Measurements from ENCODE around the gene ZWILCH. TPM values are rescaled to one million over a fixed set of nuclear protein-coding genes. Genes with fewer than 3 reads are reported as not detected.

ZWILCH gene
- total RNA-seq, 4 donors from 2014 or later, result 4.7 to 8.9 (median 5.1) TPM

DNA sequence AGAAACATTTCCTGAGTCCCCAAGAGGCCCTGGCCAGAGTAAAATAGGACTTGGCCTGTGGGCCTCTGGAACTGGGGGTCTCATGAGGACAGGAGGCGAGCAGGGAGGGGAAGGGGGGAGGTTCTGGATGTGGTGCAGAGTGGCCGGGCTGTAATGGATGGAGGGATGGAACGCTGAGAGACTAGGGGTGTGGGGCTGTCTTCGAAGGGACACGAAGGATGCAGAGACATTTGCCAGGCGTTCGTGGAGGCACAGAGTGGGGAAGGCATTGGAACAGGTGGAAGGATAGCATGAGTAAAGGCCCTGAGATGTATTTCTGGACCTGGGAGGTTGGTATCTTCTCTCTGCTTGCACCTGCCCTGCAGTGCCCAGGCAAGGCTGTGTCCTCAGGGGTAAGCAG, 62.8 kb downstream of the ZWILCH start:
- no peak for DNase-seq (ENCODE audit: low spot score in 2 of 2)
- WGBS, result 91% methylated on average over 7 of the region's 7 CpGs
- no peaks in the 10 kb centered on the region for H3K36me3 ChIP-seq
- no peak overlapping the region for H3K27ac ChIP-seq
- no peak for TF ChIP-seq POLR2AphosphoS5 (IDR thresholded peaks at IDR 0.05)
- no peak for TF ChIP-seq POLR2A (IDR thresholded peaks at IDR 0.05)
- TF ChIP-seq EP300 (IDR thresholded peaks at IDR 0.05), result no peak
- no peak for TF ChIP-seq CTCF (IDR thresholded peaks at IDR 0.05)
- no peaks in the 10 kb centered on the region for H3K27me3 ChIP-seq
- no peaks in the 10 kb centered on the region for H3K9me3 ChIP-seq
- H3K4me1 ChIP-seq, result no peaks in the 10 kb centered on the region
- H3K4me3 ChIP-seq, result no peak overlapping the region

DNA sequence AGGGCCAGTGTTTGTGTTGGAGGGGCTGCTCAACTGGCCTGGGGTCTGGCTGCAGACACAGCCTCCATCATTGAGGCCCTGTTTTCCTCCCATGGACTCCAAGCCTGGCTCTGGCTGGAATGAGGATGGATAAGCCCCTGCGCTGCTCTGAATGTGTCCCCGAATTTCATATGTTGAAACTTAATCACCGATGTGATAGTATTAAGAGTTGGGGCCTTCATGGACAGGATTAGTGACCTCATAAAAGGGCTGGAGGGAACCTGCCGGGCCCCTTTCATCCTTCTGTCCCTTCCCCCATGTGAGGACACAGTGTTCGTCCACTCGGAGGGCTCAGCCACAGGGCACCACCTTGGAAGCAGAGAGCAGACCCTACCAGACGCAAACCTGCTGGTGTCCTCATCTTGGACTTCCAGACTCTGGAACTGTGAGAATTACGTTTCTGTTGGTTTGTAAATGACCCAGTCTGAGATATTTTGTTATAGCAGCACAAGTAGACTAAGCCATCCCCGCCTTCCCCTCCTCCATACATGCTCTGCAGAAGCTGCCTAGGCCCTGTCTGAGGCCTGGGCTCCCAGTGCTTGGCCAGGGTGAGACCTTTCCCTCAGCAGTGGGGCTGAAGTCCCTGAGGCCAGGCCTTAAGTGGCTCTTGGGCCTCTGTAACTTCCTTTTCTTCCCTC, 64.5 kb downstream of the ZWILCH start:
- H3K4me3 ChIP-seq, result no peak overlapping the region
- H3K36me3 ChIP-seq, result no peaks in the 10 kb centered on the region
- 97% methylated on average over 9 of the region's 9 CpGs for WGBS
- no peaks in the 10 kb centered on the region for H3K9me3 ChIP-seq
- DNase-seq (ENCODE audit: low spot score in 2 of 2), result peak in 1 of 2 donors; percentile 28
- TF ChIP-seq EP300 (IDR thresholded peaks at IDR 0.05), result no peak
- no peak for TF ChIP-seq CTCF (IDR thresholded peaks at IDR 0.05)
- no peak for TF ChIP-seq POLR2AphosphoS5 (IDR thresholded peaks at IDR 0.05)
- TF ChIP-seq POLR2A (IDR thresholded peaks at IDR 0.05), result no peak
- H3K4me1 ChIP-seq, result no peaks in the 10 kb centered on the region
- H3K27me3 ChIP-seq, result no peaks in the 10 kb centered on the region
- no peak overlapping the region for H3K27ac ChIP-seq

- WGBS, result 80% methylated on average over 3 of the region's 3 CpGs
- no peak for TF ChIP-seq POLR2AphosphoS5 (IDR thresholded peaks at IDR 0.05)
- TF ChIP-seq CTCF (IDR thresholded peaks at IDR 0.05), result no peak
- TF ChIP-seq POLR2A (IDR thresholded peaks at IDR 0.05), result no peak
- no peak for TF ChIP-seq EP300 (IDR thresholded peaks at IDR 0.05)
- Histone ChIP-seq H3K27ac (no peak overlapping the region), H3K9me3 (no peaks in the 10 kb centered on the region), H3K4me3 (no peak overlapping the region), H3K4me1 (no peaks in the 10 kb centered on the region), H3K36me3 (no peaks in the 10 kb centered on the region), H3K27me3 (no peaks in the 10 kb centered on the region)
- DNase-seq (ENCODE audit: low spot score in 2 of 2), result peak; percentile 27 to 54
These were observed 65.2 kb downstream of the ZWILCH start for GRCh38 chr15:66570327-66570726.

- Histone ChIP-seq H3K36me3 (no peaks in the 10 kb centered on the region), H3K9me3 (no peaks in the 10 kb centered on the region), H3K4me3 (no peak overlapping the region), H3K4me1 (no peaks in the 10 kb centered on the region), H3K27me3 (no peaks in the 10 kb centered on the region), H3K27ac (no peak overlapping the region)
- TF ChIP-seq POLR2AphosphoS5 (IDR thresholded peaks at IDR 0.05), result no peak
- TF ChIP-seq CTCF (IDR thresholded peaks at IDR 0.05), result no peak
- no peak for TF ChIP-seq POLR2A (IDR thresholded peaks at IDR 0.05)
- no peak for TF ChIP-seq EP300 (IDR thresholded peaks at IDR 0.05)
- DNase-seq (ENCODE audit: low spot score in 2 of 2), result peak in 1 of 2 donors; percentile 36
- WGBS, result 96% methylated on average over 6 of the region's 6 CpGs
These were observed 65.8 kb downstream of the ZWILCH start for GRCh38 chr15:66570842-66571478.

GRCh38 chr15:66572146-66572545, 67.0 kb downstream of the ZWILCH start:
- Histone ChIP-seq H3K4me1 (no peaks in the 10 kb centered on the region), H3K27ac (no peak overlapping the region), H3K36me3 (no peaks in the 10 kb centered on the region), H3K4me3 (no peak overlapping the region), H3K9me3 (no peaks in the 10 kb centered on the region), H3K27me3 (no peaks in the 10 kb centered on the region)
- TF ChIP-seq POLR2A (IDR thresholded peaks at IDR 0.05) (no peak), EP300 (IDR thresholded peaks at IDR 0.05) (no peak), POLR2AphosphoS5 (IDR thresholded peaks at IDR 0.05) (no peak), CTCF (IDR thresholded peaks at IDR 0.05) (no peak)
- DNase-seq (ENCODE audit: low spot score in 2 of 2), result peak; percentile 14 to 24
- 92% methylated on average over 4 of the region's 4 CpGs for WGBS
